ENCODE data around the gene CPEB4.

Gene CPEB4

DNA sequence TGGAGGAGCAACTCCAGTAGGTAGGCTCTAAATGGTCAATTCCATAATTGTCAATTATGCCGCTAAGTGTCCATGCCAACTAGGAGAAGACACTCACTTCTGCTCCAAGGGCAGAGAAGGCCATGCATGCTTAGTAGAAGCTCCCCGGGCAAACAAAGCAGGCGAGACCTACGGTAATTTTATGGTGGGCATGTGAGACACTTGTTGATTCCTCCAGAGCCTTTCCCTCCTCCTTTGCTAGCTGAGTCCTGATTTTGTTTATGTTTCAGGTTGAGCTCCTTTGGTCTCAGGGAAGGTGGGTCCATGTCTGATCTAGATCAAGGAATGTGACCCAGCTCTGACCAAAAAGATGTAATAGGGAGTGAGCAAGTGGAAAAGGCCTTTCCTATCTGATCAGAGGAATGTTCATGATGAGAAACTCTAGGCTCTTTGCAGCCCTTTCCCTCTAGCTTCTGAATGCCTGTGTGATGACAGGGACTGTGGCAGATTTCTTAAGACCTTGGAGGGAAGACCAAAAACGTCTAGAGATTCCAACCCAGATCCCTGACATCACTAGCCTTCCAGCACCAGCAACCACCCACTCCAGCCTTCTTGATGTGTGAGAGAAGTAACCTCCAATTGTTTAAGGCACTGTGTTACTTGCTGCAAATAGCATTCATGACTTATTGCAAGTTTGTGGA, 7.7 kb upstream of the CPEB4 start:
- no peak overlapping the region for H3K4me3 ChIP-seq (ENCODE audit: low read length)
- no peak for TF ChIP-seq EZH2phosphoT487 (IDR thresholded peaks at IDR 0.05; ENCODE audit: low read depth)
- TF ChIP-seq, protein P1, sequence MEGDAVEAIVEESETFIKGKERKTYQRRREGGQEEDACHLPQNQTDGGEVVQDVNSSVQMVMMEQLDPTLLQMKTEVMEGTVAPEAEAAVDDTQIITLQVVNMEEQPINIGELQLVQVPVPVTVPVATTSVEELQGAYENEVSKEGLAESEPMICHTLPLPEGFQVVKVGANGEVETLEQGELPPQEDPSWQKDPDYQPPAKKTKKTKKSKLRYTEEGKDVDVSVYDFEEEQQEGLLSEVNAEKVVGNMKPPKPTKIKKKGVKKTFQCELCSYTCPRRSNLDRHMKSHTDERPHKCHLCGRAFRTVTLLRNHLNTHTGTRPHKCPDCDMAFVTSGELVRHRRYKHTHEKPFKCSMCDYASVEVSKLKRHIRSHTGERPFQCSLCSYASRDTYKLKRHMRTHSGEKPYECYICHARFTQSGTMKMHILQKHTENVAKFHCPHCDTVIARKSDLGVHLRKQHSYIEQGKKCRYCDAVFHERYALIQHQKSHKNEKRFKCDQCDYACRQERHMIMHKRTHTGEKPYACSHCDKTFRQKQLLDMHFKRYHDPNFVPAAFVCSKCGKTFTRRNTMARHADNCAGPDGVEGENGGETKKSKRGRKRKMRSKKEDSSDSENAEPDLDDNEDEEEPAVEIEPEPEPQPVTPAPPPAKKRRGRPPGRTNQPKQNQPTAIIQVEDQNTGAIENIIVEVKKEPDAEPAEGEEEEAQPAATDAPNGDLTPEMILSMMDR (IDR thresholded peaks at IDR 0.05; ENCODE audit: low read depth, low read length), result no peak
- H3K27me3 ChIP-seq (ENCODE audit: low read depth, low read length), result no peaks in the 10 kb centered on the region
- H3K4me2 ChIP-seq (ENCODE audit: low read length), result no peak overlapping the region
- no peaks in the 10 kb centered on the region for H4K20me1 ChIP-seq (ENCODE audit: insufficient read depth, low read length)
- no peak overlapping the region for H3K9ac ChIP-seq (ENCODE audit: low read length)
- H3K9me3 ChIP-seq (ENCODE audit: insufficient read depth, low read length), result no peaks in the 10 kb centered on the region
- H3K79me2 ChIP-seq (ENCODE audit: low read length), result no peaks in the 10 kb centered on the region
- H3K4me1 ChIP-seq (ENCODE audit: low read length), result peaks cover 22% of the 10 kb centered on the region
- H3K27ac ChIP-seq (ENCODE audit: low read length), result no peak overlapping the region
- no peaks in the 10 kb centered on the region for H3K36me3 ChIP-seq (replicated peaks; ENCODE audit: low read depth, low read length)
- H2AFZ ChIP-seq (ENCODE audit: low read depth, low read length), result no peak overlapping the region

DNA sequence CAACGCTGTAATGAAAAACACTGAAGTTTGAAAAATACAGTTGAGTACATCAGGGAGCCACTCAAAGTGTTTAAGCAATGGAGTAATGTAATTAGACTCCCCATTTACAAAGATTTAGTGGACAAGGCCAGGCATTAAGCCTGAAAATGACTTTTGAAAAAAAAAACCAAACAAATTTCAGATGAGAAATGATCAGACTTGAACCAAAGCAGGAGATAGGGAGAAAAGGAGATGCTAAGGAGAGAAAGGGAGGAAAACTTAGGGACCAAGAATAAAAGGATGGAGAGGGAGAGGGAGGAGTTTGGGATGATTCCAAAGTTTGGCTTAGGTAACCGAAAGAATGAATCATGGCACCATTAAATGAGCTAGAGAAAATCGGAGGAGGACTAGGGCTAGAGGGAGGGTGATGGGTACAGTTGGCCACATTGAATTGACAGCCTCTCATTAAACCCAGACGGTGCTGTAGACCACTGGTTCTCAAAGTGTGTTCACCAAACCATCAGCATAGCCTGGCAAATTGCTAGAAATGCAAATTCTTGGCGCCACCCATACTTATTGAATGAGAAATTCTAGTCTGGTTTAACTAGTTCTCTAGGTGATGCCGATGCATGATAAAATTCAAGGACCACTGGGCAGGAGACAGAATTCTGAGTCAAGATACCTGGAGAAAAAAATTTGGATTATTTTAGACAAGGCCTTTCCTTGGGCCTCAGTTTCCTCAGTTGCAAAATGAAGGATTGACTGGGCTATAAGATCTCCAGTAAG, 6.2 kb upstream of the CPEB4 start:
- Histone ChIP-seq H3K36me3 (replicated peaks; ENCODE audit: low read depth, low read length) (no peaks in the 10 kb centered on the region), H3K9ac (ENCODE audit: low read length) (no peak overlapping the region), H3K27me3 (ENCODE audit: low read depth, low read length) (no peaks in the 10 kb centered on the region), H3K9me3 (ENCODE audit: insufficient read depth, low read length) (no peaks in the 10 kb centered on the region), H3K4me1 (ENCODE audit: low read length) (peaks cover 35% of the 10 kb centered on the region), H3K27ac (ENCODE audit: low read length) (no peak overlapping the region), H3K4me2 (ENCODE audit: low read length) (no peak overlapping the region), H3K79me2 (ENCODE audit: low read length) (no peaks in the 10 kb centered on the region), H3K4me3 (ENCODE audit: low read length) (no peak overlapping the region), H4K20me1 (ENCODE audit: insufficient read depth, low read length) (no peaks in the 10 kb centered on the region), H2AFZ (ENCODE audit: low read depth, low read length) (no peak overlapping the region)
- no peak for TF ChIP-seq EZH2phosphoT487 (IDR thresholded peaks at IDR 0.05; ENCODE audit: low read depth)
- TF ChIP-seq, protein P1 (IDR thresholded peaks at IDR 0.05; ENCODE audit: low read depth, low read length), result no peak

DNA sequence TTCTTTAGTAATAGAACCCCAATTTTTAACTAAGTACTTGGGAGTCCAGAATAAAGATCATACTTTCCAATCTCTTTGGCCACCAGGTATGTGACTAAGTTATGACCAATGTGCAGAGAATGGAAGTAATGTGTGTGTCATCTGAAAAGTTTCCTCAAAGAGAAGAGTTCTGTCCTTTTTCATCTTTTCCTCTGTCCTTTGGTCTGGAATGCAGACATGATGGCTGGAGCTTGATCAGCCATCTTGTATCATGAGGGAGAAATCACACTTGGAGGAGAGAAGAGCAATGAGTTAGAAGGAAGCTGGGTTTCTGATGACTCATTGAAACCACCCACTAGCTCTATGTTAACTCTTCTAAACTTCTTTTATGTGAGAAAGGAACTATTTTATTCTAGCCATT, 5.5 kb upstream of the CPEB4 start:
- H3K27me3 ChIP-seq (ENCODE audit: low read depth, low read length), result no peaks in the 10 kb centered on the region

More for the DNA sequence above, 5.5 kb upstream of the CPEB4 start:
- Histone ChIP-seq H2AFZ (ENCODE audit: low read depth, low read length) (no peak overlapping the region), H3K4me3 (ENCODE audit: low read length) (no peak overlapping the region), H4K20me1 (ENCODE audit: insufficient read depth, low read length) (no peaks in the 10 kb centered on the region), H3K4me1 (ENCODE audit: low read length) (peaks cover 39% of the 10 kb centered on the region), H3K9me3 (ENCODE audit: insufficient read depth, low read length) (no peaks in the 10 kb centered on the region), H3K27ac (ENCODE audit: low read length) (no peak overlapping the region), H3K36me3 (replicated peaks; ENCODE audit: low read depth, low read length) (no peaks in the 10 kb centered on the region), H3K79me2 (ENCODE audit: low read length) (no peaks in the 10 kb centered on the region), H3K4me2 (ENCODE audit: low read length) (no peak overlapping the region), H3K9ac (ENCODE audit: low read length) (no peak overlapping the region)
- no peak for TF ChIP-seq EZH2phosphoT487 (IDR thresholded peaks at IDR 0.05; ENCODE audit: low read depth)
- TF ChIP-seq, protein P1 (IDR thresholded peaks at IDR 0.05; ENCODE audit: low read depth, low read length), result no peak

All from OCI-LY3 (cell line).